ENCODE data around the gene TAS2R8.
"Not testable (repeated sequence)": the region's sequence is repeated elsewhere in the genome, so short reads cannot be mapped to it uniquely, and the experiment has no call there.

Gene TAS2R8

GRCh38 chr12:10807186-10807585 is at the start of gene TAS2R8:
TSS of gene TAS2R8 (minus strand) at chr12:10807286. CDS start at chr12:10806980, 306 bp downstream.
- DNase-seq (ENCODE audit: low read depth), result no peak

GRCh38 chr12:10855807-10856206 is 48.7 kb upstream of the TAS2R8 start:
- no peak for DNase-seq (ENCODE audit: low read depth)

GRCh38 chr12:10853776-10854175 is 46.7 kb upstream of the TAS2R8 start:
- DNase-seq (ENCODE audit: low read depth), result no peak

GRCh38 chr12:10851243-10851858 is 44.3 kb upstream of the TAS2R8 start:
- no peak for DNase-seq (ENCODE audit: low read depth)

GRCh38 chr12:10849425-10849878 is 42.4 kb upstream of the TAS2R8 start, which contains the start of gene PRR4:
TSS of gene PRR4 (minus strand) at chr12:10849475. CDS start at chr12:10849437, 38 bp downstream.
- DNase-seq (ENCODE audit: low read depth), result no peak

GRCh38 chr12:10847744-10848143 is 40.7 kb upstream of the TAS2R8 start:
- no peak for DNase-seq (ENCODE audit: low read depth)

- DNase-seq (ENCODE audit: low read depth), result no peak
Observed at GRCh38 chr12:10842862-10843261, 35.8 kb upstream of the TAS2R8 start.

GRCh38 chr12:10838461-10838860 is 31.4 kb upstream of the TAS2R8 start:
- DNase-seq (ENCODE audit: low read depth), result no peak

GRCh38 chr12:10829994-10830393 is 22.9 kb upstream of the TAS2R8 start:
- no peak for DNase-seq (ENCODE audit: low read depth)

- no peak for DNase-seq (ENCODE audit: low read depth)
Observed at GRCh38 chr12:10826258-10826657, 19.2 kb upstream of the TAS2R8 start, which contains the start of gene TAS2R10. TSS of gene TAS2R10 (minus strand) at chr12:10826358. CDS start at chr12:10826269, 89 bp downstream.

- DNase-seq (ENCODE audit: low read depth), result no peak
Observed at GRCh38 chr12:10824957-10825356, 17.9 kb upstream of the TAS2R8 start.

- DNase-seq (ENCODE audit: low read depth), result no peak
Observed at GRCh38 chr12:10811883-10812536, 4.9 kb upstream of the TAS2R8 start.

GRCh38 chr12:10810068-10810467 is 3.0 kb upstream of the TAS2R8 start, which contains the start of gene TAS2R9:
TSS of gene TAS2R9 (minus strand) at chr12:10810168. CDS start at chr12:10810075, 93 bp downstream.
- DNase-seq (ENCODE audit: low read depth), result no peak

GRCh38 chr12:10802587-10802986 is 4.5 kb downstream of the TAS2R8 start, which contains the start of gene TAS2R7:
TSS of gene TAS2R7 (minus strand) at chr12:10802627. CDS start at chr12:10802570, 57 bp downstream.
- DNase-seq (ENCODE audit: low read depth), result no peak

GRCh38 chr12:10801741-10802140 is 5.3 kb downstream of the TAS2R8 start:
- DNase-seq (ENCODE audit: low read depth), result no peak

GRCh38 chr12:10794222-10794621 is 12.9 kb downstream of the TAS2R8 start:
- no peak for DNase-seq (ENCODE audit: low read depth)

GRCh38 chr12:10791769-10792168 is 15.3 kb downstream of the TAS2R8 start:
- DNase-seq (ENCODE audit: low read depth), result not testable (repeated sequence)

- no peak for DNase-seq (ENCODE audit: low read depth)
Observed at GRCh38 chr12:10783252-10783651, 23.8 kb downstream of the TAS2R8 start.

GRCh38 chr12:10779103-10779502 is 28.0 kb downstream of the TAS2R8 start:
- DNase-seq (ENCODE audit: low read depth), result no peak

GRCh38 chr12:10771132-10771733 is 35.9 kb downstream of the TAS2R8 start:
- DNase-seq (ENCODE audit: low read depth), result no peak

- no peak for DNase-seq (ENCODE audit: low read depth)
Observed at GRCh38 chr12:10759657-10760056, 47.4 kb downstream of the TAS2R8 start.

GRCh38 chr12:10756194-10756593 is 50.9 kb downstream of the TAS2R8 start:
- no peak for DNase-seq (ENCODE audit: low read depth)
